HCT116 (cell line): ENCODE measurements around the gene MICAL3.

Experiments used
- ATF3 ChIP-seq: IDR thresholded peaks from 2 replicates; pipeline ENCODE4 v1.6.1; 2012
- CTCF ChIP-seq, 3 experiments: fragments of 200-600 bp in 1 of 3; sonication (generic) in 1 of 3; IDR thresholded peaks in 2 of 3; conservative IDR thresholded peaks in 1 of 3; 2 replicates each; pipeline ENCODE4 v1.5.1; 2012 to 2017; ENCODE audit warnings: low read depth in 2 of 3, low read length in 2 of 3, antibody characterized with exemption in 1 of 3, borderline replicate concordance in 1 of 3, control low read depth in 1 of 3, mild to moderate bottlenecking in 1 of 3, mixed read lengths in 1 of 3, mixed run types in 1 of 3, moderate library complexity in 1 of 3; ENCODE audit not compliant: insufficient read depth in 1 of 3
- EZH2 ChIP-seq: fragments of 200-600 bp; sonication (generic); IDR thresholded peaks from 2 replicates; pipeline ENCODE4 v1.6.1; 2017; ENCODE audit warnings: antibody characterized with exemption, mixed run types
- MAX ChIP-seq: IDR thresholded peaks from 2 replicates; pipeline ENCODE4 v1.6.1; 2012
- POLR2A ChIP-seq: IDR thresholded peaks from 2 replicates; pipeline ENCODE4 v1.7.0; 2011; ENCODE audit warnings: borderline replicate concordance; ENCODE audit not compliant: insufficient read depth, insufficient read length; ENCODE audit errors: extremely low read depth
- POLR2AphosphoS5 ChIP-seq: IDR thresholded peaks from 2 replicates; pipeline ENCODE4 v1.6.1; 2011; ENCODE audit warnings: mild to moderate bottlenecking, low read depth, low read length, moderate library complexity
- YY1 ChIP-seq: IDR thresholded peaks from 2 replicates; pipeline ENCODE4 v1.6.1; 2011; ENCODE audit warnings: low read length, low read depth, moderate library complexity, mild to moderate bottlenecking; ENCODE audit not compliant: insufficient replicate concordance; ENCODE audit errors: extremely low read depth
- ZNF274 ChIP-seq: fragments of 200-500 bp; sonication (Bioruptor generic); IDR thresholded peaks from 2 replicates; pipeline ENCODE4 v1.6.1; 2014; ENCODE audit warnings: mild to moderate bottlenecking, low read depth, low read length, inconsistent platforms

GRCh38 chr22:17817079-17817478 lies 207.3 kb downstream of the MICAL3 start:
- TF ChIP-seq ZNF274 = no peak
- no peak for TF ChIP-seq POLR2A
- TF ChIP-seq CTCF (IDR thresholded peaks at IDR 0.05 in 2 of 3, conservative IDR thresholded peaks at IDR 0.05 in 1 of 3; ENCODE audit: borderline replicate concordance in 1 of 3, insufficient read depth in 1 of 3, low read depth in 2 of 3, low read length in 2 of 3) = no peak
- TF ChIP-seq EZH2 = no peak
- TF ChIP-seq YY1 = no peak
- no peak for TF ChIP-seq MAX
- TF ChIP-seq POLR2AphosphoS5 = no peak
- no peak for TF ChIP-seq ATF3
